PFSK-1 (cell line): ENCODE results near the gene HHLA2.

ENCODE experiments used
- FOXP2 ChIP-seq: optimal IDR thresholded peaks from 2 replicates; pipeline ENCODE3; 2011; ENCODE audit warnings: borderline replicate concordance, control low read depth, inconsistent platforms; ENCODE audit not compliant: insufficient read depth; ENCODE audit errors: extremely low read length, extremely low read depth
- POLR2AphosphoS5 ChIP-seq: IDR thresholded peaks from 2 replicates; pipeline ENCODE4 v1.6.1; 2012; ENCODE audit warnings: low read depth, mild to moderate bottlenecking, control low read depth, low read length, moderate library complexity
- REST ChIP-seq, 2 experiments: IDR thresholded peaks; 2 replicates each; pipeline versions ENCODE4 v1.6.1 to v1.8.0; 2011 to 2012; ENCODE audit warnings: low read depth in 2 of 2, low read length in 2 of 2, control low read depth in 1 of 2, inconsistent platforms in 1 of 2, mild to moderate bottlenecking in 1 of 2, moderate library complexity in 1 of 2; ENCODE audit not compliant: insufficient read depth in 1 of 2
- SIN3A ChIP-seq: IDR thresholded peaks from 2 replicates; pipeline ENCODE4 v1.6.1; 2012; ENCODE audit warnings: mild to moderate bottlenecking, low read length, moderate library complexity, borderline replicate concordance; ENCODE audit not compliant: insufficient read depth
- TAF1 ChIP-seq: IDR thresholded peaks from 2 replicates; pipeline ENCODE4 v1.6.1; 2012; ENCODE audit warnings: low read length, control low read depth, borderline replicate concordance; ENCODE audit not compliant: insufficient read depth

The HHLA2 gene

GRCh38 chr3:108320746-108321350 is 24.5 kb downstream of the HHLA2 start:
- no peak for TF ChIP-seq FOXP2
- no peak for TF ChIP-seq REST (IDR thresholded peaks at IDR 0.05; ENCODE audit: insufficient read depth in 1 of 2, low read depth in 2 of 2, low read length in 2 of 2)
- no peak for TF ChIP-seq POLR2AphosphoS5
- TF ChIP-seq SIN3A = no peak
- TF ChIP-seq TAF1 = no peak

GRCh38 chr3:108322352-108322751 is 26.0 kb downstream of the HHLA2 start:
- TF ChIP-seq SIN3A (no peak), REST (IDR thresholded peaks at IDR 0.05; ENCODE audit: insufficient read depth in 1 of 2, low read depth in 2 of 2, low read length in 2 of 2) (no peak), FOXP2 (no peak), TAF1 (no peak), POLR2AphosphoS5 (no peak)

GRCh38 chr3:108324177-108324576 is 27.8 kb downstream of the HHLA2 start:
- TF ChIP-seq SIN3A (no peak), POLR2AphosphoS5 (no peak), TAF1 (no peak), FOXP2 (no peak), REST (IDR thresholded peaks at IDR 0.05; ENCODE audit: insufficient read depth in 1 of 2, low read depth in 2 of 2, low read length in 2 of 2) (no peak)

DNA sequence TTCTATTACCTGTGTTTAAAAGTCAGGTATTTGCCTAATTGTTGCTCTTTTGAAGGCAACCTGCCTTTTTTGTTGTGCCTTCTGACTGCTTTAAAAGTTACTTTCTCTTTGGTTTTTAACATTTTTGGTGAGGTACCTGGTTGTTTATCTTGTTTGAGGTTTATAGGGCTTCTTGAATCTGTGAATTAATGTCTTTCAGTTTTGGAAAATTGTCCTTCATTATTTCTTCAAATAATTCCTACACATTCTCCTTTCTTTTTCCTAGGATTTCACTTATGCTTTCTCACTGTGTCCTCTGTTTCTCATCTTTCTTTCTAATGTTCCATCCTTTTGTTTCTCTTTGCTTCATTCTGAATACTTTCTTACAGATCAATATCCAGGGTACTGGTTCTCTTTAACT is 30.8 kb downstream of the HHLA2 start:
- TF ChIP-seq TAF1 (no peak), REST (IDR thresholded peaks at IDR 0.05; ENCODE audit: insufficient read depth in 1 of 2, low read depth in 2 of 2, low read length in 2 of 2) (no peak), FOXP2 (no peak), POLR2AphosphoS5 (no peak), SIN3A (no peak)

DNA sequence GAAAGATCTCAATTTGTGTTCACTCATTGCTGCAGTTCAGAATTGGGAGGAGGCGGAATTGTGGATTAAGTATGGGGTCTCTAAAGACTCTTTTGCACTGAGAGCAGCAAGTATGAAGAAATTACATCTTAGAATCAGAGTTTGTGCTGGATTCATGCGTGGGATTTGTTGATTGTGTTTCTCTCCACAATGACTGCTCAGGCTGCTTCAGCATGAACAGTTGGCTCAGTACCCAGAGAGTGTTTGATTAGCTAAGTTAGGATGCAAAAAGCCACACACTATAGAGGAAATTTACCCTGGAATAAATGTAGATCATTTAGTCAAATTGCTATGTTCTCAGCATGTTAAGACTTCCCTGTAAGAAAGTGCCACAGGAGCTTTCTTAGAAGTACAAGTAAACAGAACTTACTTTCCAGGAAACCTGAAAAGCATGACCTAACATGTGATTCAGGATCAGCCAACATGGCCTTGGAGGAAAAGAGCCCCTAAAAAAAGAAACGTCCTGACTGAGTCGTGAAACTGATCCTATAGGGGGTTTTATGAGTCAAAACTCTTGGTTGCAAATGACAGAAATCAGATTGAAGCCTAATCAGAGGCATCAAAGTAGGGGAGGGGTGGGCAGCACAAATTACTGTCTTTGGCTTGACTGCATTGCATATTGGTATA is 32.6 kb downstream of the HHLA2 start:
- no peak for TF ChIP-seq FOXP2
- TF ChIP-seq SIN3A = no peak
- no peak for TF ChIP-seq TAF1
- TF ChIP-seq POLR2AphosphoS5 = no peak
- TF ChIP-seq REST (IDR thresholded peaks at IDR 0.05; ENCODE audit: insufficient read depth in 1 of 2, low read depth in 2 of 2, low read length in 2 of 2) = no peak
